Measurements from ENCODE around the gene SLC16A6.

DNA sequence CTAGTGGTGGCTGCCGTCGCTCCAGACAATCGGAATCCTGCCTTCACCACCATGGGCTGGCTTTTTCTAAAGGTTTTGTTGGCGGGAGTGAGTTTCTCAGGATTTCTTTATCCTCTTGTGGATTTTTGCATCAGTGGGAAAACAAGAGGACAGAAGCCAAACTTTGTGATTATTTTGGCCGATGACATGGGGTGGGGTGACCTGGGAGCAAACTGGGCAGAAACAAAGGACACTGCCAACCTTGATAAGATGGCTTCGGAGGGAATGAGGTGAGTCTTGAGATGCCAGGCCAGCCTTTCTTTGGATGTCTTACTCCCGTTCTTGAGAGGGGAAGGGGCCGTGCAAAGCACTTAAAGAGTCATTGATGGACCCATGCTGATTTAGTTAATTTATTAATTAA lies 16.5 kb upstream of the SLC16A6 start:
- TF ChIP-seq CTCF (IDR thresholded peaks at IDR 0.05) (no peak), POLR2A (IDR thresholded peaks at IDR 0.05) (no peak)
